Measurements from ENCODE around the gene SLC34A1. TPM values are rescaled to one million over a fixed set of nuclear protein-coding genes. Genes with fewer than 3 reads are reported as not detected.

SLC34A1 gene
- total RNA-seq, 1 experiment from 2014 or later = not detected

DNA sequence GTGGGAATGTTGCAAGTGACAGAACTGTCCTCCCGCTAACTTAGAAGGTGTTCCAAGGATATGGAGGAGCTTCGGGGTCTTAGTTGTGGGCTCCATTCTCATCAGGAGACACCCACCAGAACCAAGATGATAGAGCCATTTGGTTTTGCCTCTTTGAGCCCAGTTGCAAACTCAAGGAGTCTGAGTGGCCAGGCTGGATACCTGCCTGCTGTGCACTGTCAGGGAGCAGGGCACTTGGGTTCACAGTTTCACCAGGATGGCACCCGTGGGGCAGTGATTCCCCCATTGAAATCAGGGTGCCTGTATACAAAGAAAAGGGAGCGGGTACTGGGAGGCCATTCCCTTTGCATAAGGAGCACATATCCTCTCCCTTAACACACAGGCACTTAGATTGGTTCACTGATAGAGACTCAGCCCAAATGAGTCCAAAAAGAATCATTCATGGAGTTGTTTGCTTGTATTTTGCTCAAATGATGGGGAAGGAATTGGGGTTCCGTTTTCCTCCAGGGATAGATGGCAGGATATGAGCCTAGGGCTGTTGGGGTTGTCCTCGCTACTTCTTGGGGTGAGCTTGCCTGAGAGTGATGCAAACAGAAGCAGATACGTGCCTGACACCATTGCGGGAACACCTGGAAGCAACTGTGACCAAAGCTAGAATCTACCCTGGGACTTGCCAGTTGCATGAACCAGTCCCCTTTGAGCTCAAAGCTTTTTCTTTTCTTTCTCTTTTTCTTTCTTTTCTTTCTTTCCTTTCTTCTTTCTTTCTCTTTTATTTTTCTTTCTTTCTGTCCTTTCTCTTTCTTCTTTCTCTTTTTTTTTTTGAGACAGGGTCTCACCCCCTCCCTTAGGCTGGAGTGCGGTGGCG is 61.0 kb downstream of the SLC34A1 start:
- H3K4me3 Mint-ChIP-seq (ENCODE audit: unreplicated experiment) = peak overlapping the region; percentile 70
- no peak overlapping the region for H3K4me3 ChIP-seq (ENCODE audit: low read depth, low read length)
- CTCF ChIA-PET = interaction anchor here (0.5 to 6.4 kb wide), 8 partner anchors 10 to 1124 kb away, joined by 3 to 78 read pairs (median 4); no protein-coding TSS in a partner anchor
- POLR2A ChIA-PET = interaction anchor here (1.3 to 5.0 kb wide), 2 partner anchors 19 to 66 kb away, joined by 4 to 43 read pairs; partner anchors contain the start of gene GRK6
- no peak for DNase-seq
- H3K36me3 Mint-ChIP-seq (ENCODE audit: insufficient read depth, unreplicated experiment) = peaks cover 60% of the 10 kb centered on the region
- no peaks in the 10 kb centered on the region for H3K9me3 ChIP-seq
- H3K4me1 Mint-ChIP-seq (ENCODE audit: low read depth, unreplicated experiment) = peaks cover 8% of the 10 kb centered on the region
- H3K27me3 ChIP-seq (replicated peaks; ENCODE audit: control insufficient read depth, insufficient read depth, low read length) = no peaks in the 10 kb centered on the region
- H3K36me3 ChIP-seq (ENCODE audit: control insufficient read depth, insufficient read depth, low read length) = no peaks in the 10 kb centered on the region; the same call in 1 of the 2 replicates
- TF ChIP-seq, protein P1, sequence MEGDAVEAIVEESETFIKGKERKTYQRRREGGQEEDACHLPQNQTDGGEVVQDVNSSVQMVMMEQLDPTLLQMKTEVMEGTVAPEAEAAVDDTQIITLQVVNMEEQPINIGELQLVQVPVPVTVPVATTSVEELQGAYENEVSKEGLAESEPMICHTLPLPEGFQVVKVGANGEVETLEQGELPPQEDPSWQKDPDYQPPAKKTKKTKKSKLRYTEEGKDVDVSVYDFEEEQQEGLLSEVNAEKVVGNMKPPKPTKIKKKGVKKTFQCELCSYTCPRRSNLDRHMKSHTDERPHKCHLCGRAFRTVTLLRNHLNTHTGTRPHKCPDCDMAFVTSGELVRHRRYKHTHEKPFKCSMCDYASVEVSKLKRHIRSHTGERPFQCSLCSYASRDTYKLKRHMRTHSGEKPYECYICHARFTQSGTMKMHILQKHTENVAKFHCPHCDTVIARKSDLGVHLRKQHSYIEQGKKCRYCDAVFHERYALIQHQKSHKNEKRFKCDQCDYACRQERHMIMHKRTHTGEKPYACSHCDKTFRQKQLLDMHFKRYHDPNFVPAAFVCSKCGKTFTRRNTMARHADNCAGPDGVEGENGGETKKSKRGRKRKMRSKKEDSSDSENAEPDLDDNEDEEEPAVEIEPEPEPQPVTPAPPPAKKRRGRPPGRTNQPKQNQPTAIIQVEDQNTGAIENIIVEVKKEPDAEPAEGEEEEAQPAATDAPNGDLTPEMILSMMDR (IDR thresholded peaks at IDR 0.05; ENCODE audit: insufficient read depth in 1 of 2, low read depth in 1 of 2, low read length in 1 of 2, severe bottlenecking in 1 of 2, unreplicated experiment in 1 of 2) = no peak
- no peaks in the 10 kb centered on the region for H3K9me3 Mint-ChIP-seq (ENCODE audit: unreplicated experiment)
- peaks cover 6% of the 10 kb centered on the region; the same call in 1 of the 2 replicates for H3K4me1 ChIP-seq
- TSS peak; percentile 25 for BruUV-seq (replicated peaks)
- peak overlapping the region; percentile 56 for H3K27ac Mint-ChIP-seq (ENCODE audit: unreplicated experiment)
- intact Hi-C loops (cut with micrococcal nuclease; ENCODE audit: unreplicated experiment) = no loop called here
- peaks cover 6% of the 10 kb centered on the region for H3K27me3 Mint-ChIP-seq (ENCODE audit: insufficient read depth, unreplicated experiment)

DNA sequence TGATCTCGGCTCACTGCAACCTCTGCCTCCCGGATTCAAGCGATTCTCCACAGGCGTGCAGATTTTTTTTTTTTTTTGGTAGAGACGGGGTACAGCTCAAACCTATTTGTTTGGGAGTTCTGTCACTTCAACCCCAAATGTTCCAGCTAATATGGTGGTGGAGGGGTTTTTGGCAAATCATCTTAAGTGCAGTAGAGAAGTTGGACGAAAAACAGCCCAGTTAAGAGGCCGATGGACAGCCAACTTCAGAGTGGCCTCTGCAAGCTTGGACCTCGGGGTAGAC is 61.6 kb downstream of the SLC34A1 start:
- Mint-ChIP-seq H3K4me3 (ENCODE audit: unreplicated experiment) (peak overlapping the region; percentile 70), H3K27ac (ENCODE audit: unreplicated experiment) (peak overlapping the region; percentile 56), H3K4me1 (ENCODE audit: low read depth, unreplicated experiment) (peaks cover 8% of the 10 kb centered on the region), H3K27me3 (ENCODE audit: insufficient read depth, unreplicated experiment) (peaks cover 6% of the 10 kb centered on the region), H3K9me3 (ENCODE audit: unreplicated experiment) (no peaks in the 10 kb centered on the region), H3K36me3 (ENCODE audit: insufficient read depth, unreplicated experiment) (peaks cover 59% of the 10 kb centered on the region)
- Histone ChIP-seq H3K27me3 (replicated peaks; ENCODE audit: control insufficient read depth, insufficient read depth, low read length) (no peaks in the 10 kb centered on the region), H3K4me1 (peaks cover 6% of the 10 kb centered on the region; the same call in 1 of the 2 replicates), H3K9me3 (no peaks in the 10 kb centered on the region), H3K4me3 (ENCODE audit: low read depth, low read length) (peak overlapping the region; percentile 78), H3K36me3 (ENCODE audit: control insufficient read depth, insufficient read depth, low read length) (no peaks in the 10 kb centered on the region; the same call in 1 of the 2 replicates)
- intact Hi-C loops (cut with micrococcal nuclease; ENCODE audit: unreplicated experiment) = loop anchor here (2.0 kb wide), 2 partner anchors 19 to 41 kb away; partner anchors contain the start of gene GRK6
- BruUV-seq (replicated peaks) = no TSS peak
- ChIA-PET CTCF (interaction anchor here (0.7 to 6.4 kb wide), 5 partner anchors 9 to 67 kb away, joined by 3 to 78 read pairs (median 5); no protein-coding TSS in a partner anchor), POLR2A (interaction anchor here (0.6 to 5.0 kb wide), 2 partner anchors 19 to 558 kb away, joined by 6 to 43 read pairs; partner anchors contain the start of gene GRK6)
- no peak for DNase-seq
- TF ChIP-seq, protein P1 (IDR thresholded peaks at IDR 0.05; ENCODE audit: insufficient read depth in 1 of 2, low read depth in 1 of 2, low read length in 1 of 2, severe bottlenecking in 1 of 2, unreplicated experiment in 1 of 2) = no peak
